ENCODE results near the gene NCOA7.

DNA sequence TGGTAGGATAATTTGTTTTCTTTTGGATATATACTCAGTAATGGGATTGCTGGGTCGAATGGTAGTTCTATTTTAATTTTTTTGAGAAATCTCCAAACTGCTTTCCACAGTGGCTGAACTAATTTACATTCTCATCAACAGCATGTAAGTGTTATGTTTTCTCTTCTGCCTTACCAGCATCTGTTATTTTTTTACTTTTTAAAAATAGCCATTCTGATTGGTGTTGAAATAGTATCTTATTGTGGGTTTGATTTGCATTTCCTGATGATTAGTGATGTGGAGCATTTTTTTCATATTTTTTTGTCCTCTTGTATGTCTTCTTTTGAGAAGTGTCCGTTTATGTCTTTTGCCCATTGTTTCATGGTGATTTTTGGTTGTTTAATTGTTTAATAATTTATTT, 177.7 kb downstream of the NCOA7 start:
- TF ChIP-seq, protein P1, sequence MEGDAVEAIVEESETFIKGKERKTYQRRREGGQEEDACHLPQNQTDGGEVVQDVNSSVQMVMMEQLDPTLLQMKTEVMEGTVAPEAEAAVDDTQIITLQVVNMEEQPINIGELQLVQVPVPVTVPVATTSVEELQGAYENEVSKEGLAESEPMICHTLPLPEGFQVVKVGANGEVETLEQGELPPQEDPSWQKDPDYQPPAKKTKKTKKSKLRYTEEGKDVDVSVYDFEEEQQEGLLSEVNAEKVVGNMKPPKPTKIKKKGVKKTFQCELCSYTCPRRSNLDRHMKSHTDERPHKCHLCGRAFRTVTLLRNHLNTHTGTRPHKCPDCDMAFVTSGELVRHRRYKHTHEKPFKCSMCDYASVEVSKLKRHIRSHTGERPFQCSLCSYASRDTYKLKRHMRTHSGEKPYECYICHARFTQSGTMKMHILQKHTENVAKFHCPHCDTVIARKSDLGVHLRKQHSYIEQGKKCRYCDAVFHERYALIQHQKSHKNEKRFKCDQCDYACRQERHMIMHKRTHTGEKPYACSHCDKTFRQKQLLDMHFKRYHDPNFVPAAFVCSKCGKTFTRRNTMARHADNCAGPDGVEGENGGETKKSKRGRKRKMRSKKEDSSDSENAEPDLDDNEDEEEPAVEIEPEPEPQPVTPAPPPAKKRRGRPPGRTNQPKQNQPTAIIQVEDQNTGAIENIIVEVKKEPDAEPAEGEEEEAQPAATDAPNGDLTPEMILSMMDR (IDR thresholded peaks at IDR 0.05), result no peak
- TF ChIP-seq, protein P2, sequence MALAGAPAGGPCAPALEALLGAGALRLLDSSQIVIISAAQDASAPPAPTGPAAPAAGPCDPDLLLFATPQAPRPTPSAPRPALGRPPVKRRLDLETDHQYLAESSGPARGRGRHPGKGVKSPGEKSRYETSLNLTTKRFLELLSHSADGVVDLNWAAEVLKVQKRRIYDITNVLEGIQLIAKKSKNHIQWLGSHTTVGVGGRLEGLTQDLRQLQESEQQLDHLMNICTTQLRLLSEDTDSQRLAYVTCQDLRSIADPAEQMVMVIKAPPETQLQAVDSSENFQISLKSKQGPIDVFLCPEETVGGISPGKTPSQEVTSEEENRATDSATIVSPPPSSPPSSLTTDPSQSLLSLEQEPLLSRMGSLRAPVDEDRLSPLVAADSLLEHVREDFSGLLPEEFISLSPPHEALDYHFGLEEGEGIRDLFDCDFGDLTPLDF (CRISPR knock-in tag; IDR thresholded peaks at IDR 0.05), result no peak
- TF ChIP-seq, protein P3, sequence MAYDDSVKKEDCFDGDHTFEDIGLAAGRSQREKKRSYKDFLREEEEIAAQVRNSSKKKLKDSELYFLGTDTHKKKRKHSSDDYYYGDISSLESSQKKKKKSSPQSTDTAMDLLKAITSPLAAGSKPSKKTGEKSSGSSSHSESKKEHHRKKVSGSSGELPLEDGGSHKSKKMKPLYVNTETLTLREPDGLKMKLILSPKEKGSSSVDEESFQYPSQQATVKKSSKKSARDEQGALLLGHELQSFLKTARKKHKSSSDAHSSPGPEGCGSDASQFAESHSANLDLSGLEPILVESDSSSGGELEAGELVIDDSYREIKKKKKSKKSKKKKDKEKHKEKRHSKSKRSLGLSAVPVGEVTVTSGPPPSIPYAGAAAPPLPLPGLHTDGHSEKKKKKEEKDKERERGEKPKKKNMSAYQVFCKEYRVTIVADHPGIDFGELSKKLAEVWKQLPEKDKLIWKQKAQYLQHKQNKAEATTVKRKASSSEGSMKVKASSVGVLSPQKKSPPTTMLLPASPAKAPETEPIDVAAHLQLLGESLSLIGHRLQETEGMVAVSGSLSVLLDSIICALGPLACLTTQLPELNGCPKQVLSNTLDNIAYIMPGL (CRISPR knock-in tag; IDR thresholded peaks at IDR 0.05), result no peak
- TF ChIP-seq, protein P4, sequence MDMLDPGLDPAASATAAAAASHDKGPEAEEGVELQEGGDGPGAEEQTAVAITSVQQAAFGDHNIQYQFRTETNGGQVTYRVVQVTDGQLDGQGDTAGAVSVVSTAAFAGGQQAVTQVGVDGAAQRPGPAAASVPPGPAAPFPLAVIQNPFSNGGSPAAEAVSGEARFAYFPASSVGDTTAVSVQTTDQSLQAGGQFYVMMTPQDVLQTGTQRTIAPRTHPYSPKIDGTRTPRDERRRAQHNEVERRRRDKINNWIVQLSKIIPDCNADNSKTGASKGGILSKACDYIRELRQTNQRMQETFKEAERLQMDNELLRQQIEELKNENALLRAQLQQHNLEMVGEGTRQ (CRISPR knock-in tag; IDR thresholded peaks at IDR 0.05), result no peak
- TF ChIP-seq, protein P5, sequence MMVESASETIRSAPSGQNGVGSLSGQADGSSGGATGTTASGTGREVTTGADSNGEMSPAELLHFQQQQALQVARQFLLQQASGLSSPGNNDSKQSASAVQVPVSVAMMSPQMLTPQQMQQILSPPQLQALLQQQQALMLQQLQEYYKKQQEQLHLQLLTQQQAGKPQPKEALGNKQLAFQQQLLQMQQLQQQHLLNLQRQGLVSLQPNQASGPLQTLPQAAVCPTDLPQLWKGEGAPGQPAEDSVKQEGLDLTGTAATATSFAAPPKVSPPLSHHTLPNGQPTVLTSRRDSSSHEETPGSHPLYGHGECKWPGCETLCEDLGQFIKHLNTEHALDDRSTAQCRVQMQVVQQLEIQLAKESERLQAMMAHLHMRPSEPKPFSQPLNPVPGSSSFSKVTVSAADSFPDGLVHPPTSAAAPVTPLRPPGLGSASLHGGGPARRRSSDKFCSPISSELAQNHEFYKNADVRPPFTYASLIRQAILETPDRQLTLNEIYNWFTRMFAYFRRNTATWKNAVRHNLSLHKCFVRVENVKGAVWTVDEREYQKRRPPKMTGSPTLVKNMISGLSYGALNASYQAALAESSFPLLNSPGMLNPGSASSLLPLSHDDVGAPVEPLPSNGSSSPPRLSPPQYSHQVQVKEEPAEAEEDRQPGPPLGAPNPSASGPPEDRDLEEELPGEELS (CRISPR knock-in tag; IDR thresholded peaks at IDR 0.05), result no peak
- no peak for TF ChIP-seq TEAD1 (CRISPR knock-in tag; IDR thresholded peaks at IDR 0.05)
